ENCODE results near the gene S100B. TPM values are rescaled to one million over a fixed set of nuclear protein-coding genes. Genes with fewer than 3 reads are reported as not detected.
"Not testable (repeated sequence)": the region's sequence is repeated elsewhere in the genome, so short reads cannot be mapped to it uniquely, and the experiment has no call there.

S100B gene
- total and polyA plus RNA-seq, 5 donors from 2014 or later: 0.54 TPM; not detected in 4

DNA sequence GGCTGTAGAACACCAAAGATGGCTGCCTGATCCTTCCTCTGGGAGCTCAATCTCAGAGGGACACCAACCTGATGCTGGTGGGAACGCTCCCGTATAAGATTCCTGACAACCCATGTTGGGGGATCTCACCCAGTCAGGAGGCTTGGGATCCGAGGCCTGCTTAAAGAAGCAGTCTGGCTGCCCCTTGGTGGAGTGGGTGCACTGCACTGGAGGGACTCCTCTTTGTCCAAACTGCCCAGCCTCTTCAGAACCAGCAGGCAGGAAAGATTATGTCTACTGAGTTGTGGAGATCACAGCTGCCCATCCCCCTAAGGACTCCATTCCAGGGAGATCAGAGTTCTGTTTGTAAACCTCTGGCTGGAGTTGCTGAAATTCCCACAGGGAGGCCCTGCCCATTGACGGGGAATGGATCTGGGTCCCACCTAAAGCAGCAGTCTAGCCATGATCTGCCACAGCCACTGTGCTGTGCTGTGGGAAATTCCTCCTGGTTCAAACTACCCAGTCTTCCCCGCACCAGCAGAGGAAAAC, 23.0 kb downstream of the S100B start:
- H3K4me3 Mint-ChIP-seq: no peak overlapping the region
- ATAC-seq (ENCODE audit: low read depth in 2 of 2) (no peak), DNase-seq (no peak)
- Histone ChIP-seq H3K4me1 (ENCODE audit: control insufficient read depth, insufficient read depth, low read length, poor library complexity, severe bottlenecking) (no peaks in the 10 kb centered on the region), H3K4me3 (ENCODE audit: low read depth, low read length) (no peak overlapping the region), H3K27ac (ENCODE audit: insufficient read depth, low read length, poor library complexity, severe bottlenecking) (no peak overlapping the region), H3K9me3 (ENCODE audit: control insufficient read depth in 2 of 2, low read length in 2 of 2) (peaks cover 26 to 29% of the 10 kb centered on the region in 2 experiments), H3K27me3 (ENCODE audit: control insufficient read depth, insufficient read depth, low read length) (no peaks in the 10 kb centered on the region), H3K36me3 (ENCODE audit: control insufficient read depth, insufficient read depth, low read length) (peaks cover 5% of the 10 kb centered on the region)
- H3K9me3 Mint-ChIP-seq: peaks cover 0 to 66% (median 26%) of the 10 kb centered on the region in 7 donors
- peaks cover 7% of the 10 kb centered on the region for H3K27me3 Mint-ChIP-seq
- H3K36me3 Mint-ChIP-seq: peaks cover 48% of the 10 kb centered on the region
- peaks cover 0 to 5% (median 0%) of the 10 kb centered on the region in 4 donors for H3K4me1 Mint-ChIP-seq
- H3K27ac Mint-ChIP-seq: no peak overlapping the region

DNA sequence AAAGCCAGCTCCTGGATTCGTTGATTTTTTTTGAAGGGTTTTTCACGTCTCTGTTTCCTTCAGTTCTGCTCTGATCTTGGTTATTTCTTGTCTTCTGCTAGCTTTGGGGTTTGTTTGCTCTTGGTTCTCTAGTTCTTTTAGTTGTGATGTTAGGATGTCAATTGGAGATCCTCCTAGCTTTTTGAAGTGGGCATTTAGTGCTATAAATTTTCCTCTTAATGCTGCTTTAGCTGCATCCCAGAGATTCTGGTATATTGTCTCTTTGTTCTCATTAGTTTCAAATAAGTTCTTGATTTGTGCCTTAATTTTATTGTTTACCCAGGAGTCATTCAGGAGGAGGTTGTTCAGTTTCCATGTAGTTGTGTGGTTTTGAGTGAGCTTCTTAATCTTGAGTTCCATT, 25.5 kb downstream of the S100B start:
- H3K27me3 Mint-ChIP-seq; H3K4me3 Mint-ChIP-seq; DNase-seq; H3K4me1 ChIP-seq (ENCODE audit: control insufficient read depth, insufficient read depth, low read length, poor library complexity, severe bottlenecking); H3K4me3 ChIP-seq (ENCODE audit: low read depth, low read length); H3K36me3 ChIP-seq (ENCODE audit: control insufficient read depth, insufficient read depth, low read length); H3K27ac Mint-ChIP-seq; H3K27me3 ChIP-seq (ENCODE audit: control insufficient read depth, insufficient read depth, low read length); H3K27ac ChIP-seq (ENCODE audit: insufficient read depth, low read length, poor library complexity, severe bottlenecking); ATAC-seq (ENCODE audit: low read depth in 2 of 2): not testable (repeated sequence)
- Mint-ChIP-seq H3K36me3 (peaks cover 43% of the 10 kb centered on the region), H3K4me1 (peaks cover 3 to 13% (median 5%) of the 10 kb centered on the region in 4 donors), H3K9me3 (peaks cover 1 to 56% (median 23%) of the 10 kb centered on the region in 7 donors)
- H3K9me3 ChIP-seq (ENCODE audit: control insufficient read depth in 2 of 2, low read length in 2 of 2): peaks cover 20 to 21% of the 10 kb centered on the region in 2 experiments

DNA sequence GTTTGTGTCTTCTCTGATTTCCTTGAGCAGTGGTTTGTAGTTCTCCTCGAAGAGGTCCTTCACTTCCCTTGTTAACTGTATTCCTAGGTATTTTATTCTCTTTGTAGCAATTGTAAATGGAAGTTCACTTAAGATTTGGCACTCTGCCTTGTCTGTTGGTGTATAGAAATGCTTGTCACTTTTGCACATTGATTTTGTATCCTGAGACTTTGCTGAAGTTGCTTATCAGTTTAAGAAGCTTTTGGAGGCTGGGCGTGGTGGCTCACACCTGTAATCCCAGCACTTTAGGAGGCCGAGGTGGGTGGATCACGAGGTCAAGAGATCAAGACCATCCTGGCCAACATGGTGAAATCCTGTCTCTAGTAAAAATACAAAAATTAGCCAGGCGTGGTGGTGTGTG, 27.1 kb downstream of the S100B start:
- Mint-ChIP-seq H3K36me3 (peaks cover 48% of the 10 kb centered on the region), H3K9me3 (peaks cover 0 to 45% (median 18%) of the 10 kb centered on the region in 7 donors), H3K4me1 (peaks cover 4 to 14% (median 9%) of the 10 kb centered on the region in 4 donors)
- not testable (repeated sequence) for H3K27me3 ChIP-seq (ENCODE audit: control insufficient read depth, insufficient read depth, low read length); H3K36me3 ChIP-seq (ENCODE audit: control insufficient read depth, insufficient read depth, low read length); H3K27ac ChIP-seq (ENCODE audit: insufficient read depth, low read length, poor library complexity, severe bottlenecking); H3K4me3 ChIP-seq (ENCODE audit: low read depth, low read length); H3K27ac Mint-ChIP-seq; H3K4me1 ChIP-seq (ENCODE audit: control insufficient read depth, insufficient read depth, low read length, poor library complexity, severe bottlenecking); H3K4me3 Mint-ChIP-seq; ATAC-seq (ENCODE audit: low read depth in 2 of 2); DNase-seq; H3K27me3 Mint-ChIP-seq
- peaks cover 12 to 17% of the 10 kb centered on the region in 2 experiments for H3K9me3 ChIP-seq (ENCODE audit: control insufficient read depth in 2 of 2, low read length in 2 of 2)

DNA sequence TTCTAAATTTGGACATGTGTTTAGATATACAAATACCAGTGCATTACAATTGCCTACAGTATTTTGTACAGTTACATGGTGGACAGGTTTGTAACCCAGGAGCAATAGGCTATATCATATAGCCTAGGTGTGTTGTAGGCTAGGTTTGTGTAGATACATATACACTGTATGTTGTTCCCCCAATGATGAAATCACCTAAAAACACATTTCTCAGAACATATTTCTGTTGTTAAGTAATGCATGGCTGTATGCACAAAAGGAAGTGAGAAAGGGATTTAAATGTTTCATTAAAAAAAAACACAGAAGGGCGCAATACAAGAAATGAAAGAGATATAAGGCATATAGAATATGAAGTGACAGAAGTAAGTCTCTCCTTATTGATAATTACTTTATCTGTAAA, 32.0 kb downstream of the S100B start:
- H3K27me3 Mint-ChIP-seq: no peaks in the 10 kb centered on the region
- no peak for ATAC-seq (ENCODE audit: low read depth in 2 of 2)
- no peak for DNase-seq
- H3K9me3 Mint-ChIP-seq: peaks cover 0 to 12% (median 4%) of the 10 kb centered on the region in 7 donors
- peaks cover 9 to 14% (median 10%) of the 10 kb centered on the region in 4 donors for H3K4me1 Mint-ChIP-seq
- peaks cover 36% of the 10 kb centered on the region for H3K36me3 ChIP-seq (ENCODE audit: control insufficient read depth, insufficient read depth, low read length)
- no peaks in the 10 kb centered on the region for H3K4me1 ChIP-seq (ENCODE audit: control insufficient read depth, insufficient read depth, low read length, poor library complexity, severe bottlenecking)
- peaks cover 0 to 9% of the 10 kb centered on the region in 2 experiments for H3K9me3 ChIP-seq (ENCODE audit: control insufficient read depth in 2 of 2, low read length in 2 of 2)
- H3K36me3 Mint-ChIP-seq: peaks cover 53% of the 10 kb centered on the region
- no peaks in the 10 kb centered on the region for H3K27me3 ChIP-seq (ENCODE audit: control insufficient read depth, insufficient read depth, low read length)
- H3K4me3 ChIP-seq (ENCODE audit: low read depth, low read length): no peak overlapping the region
- no peak overlapping the region for H3K27ac ChIP-seq (ENCODE audit: insufficient read depth, low read length, poor library complexity, severe bottlenecking)
- H3K27ac Mint-ChIP-seq: no peak overlapping the region
- H3K4me3 Mint-ChIP-seq: no peak overlapping the region

DNA sequence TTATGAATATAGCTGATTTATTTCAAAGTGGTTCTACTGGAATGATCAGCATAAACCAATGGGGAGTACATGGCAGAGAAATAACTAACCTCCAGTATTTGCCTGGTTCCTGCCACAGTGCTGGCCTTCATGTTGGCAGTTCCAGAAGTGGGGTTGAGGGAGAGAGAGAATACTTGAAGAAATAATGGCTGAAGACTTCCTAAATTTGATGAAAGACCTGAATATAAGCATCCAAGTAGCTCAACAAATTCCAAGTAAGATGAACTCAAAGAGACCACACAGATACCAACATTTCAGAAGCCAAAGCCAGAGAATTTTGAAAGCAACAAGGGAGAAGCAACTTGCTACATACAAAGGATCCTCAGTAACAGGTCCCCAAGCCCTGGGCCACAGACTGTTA, 34.3 kb downstream of the S100B start:
- Histone ChIP-seq H3K9me3 (ENCODE audit: control insufficient read depth in 2 of 2, low read length in 2 of 2) (peaks cover 0 to 9% of the 10 kb centered on the region in 2 experiments), H3K27me3 (ENCODE audit: control insufficient read depth, insufficient read depth, low read length) (no peaks in the 10 kb centered on the region), H3K4me1 (ENCODE audit: control insufficient read depth, insufficient read depth, low read length, poor library complexity, severe bottlenecking) (no peaks in the 10 kb centered on the region), H3K36me3 (ENCODE audit: control insufficient read depth, insufficient read depth, low read length) (peaks cover 58% of the 10 kb centered on the region), H3K27ac (ENCODE audit: insufficient read depth, low read length, poor library complexity, severe bottlenecking) (no peak overlapping the region), H3K4me3 (ENCODE audit: low read depth, low read length) (no peak overlapping the region)
- Mint-ChIP-seq H3K27me3 (no peaks in the 10 kb centered on the region), H3K4me3 (no peak overlapping the region), H3K9me3 (peaks cover 0 to 12% (median 2%) of the 10 kb centered on the region in 7 donors), H3K4me1 (peaks cover 6 to 14% (median 10%) of the 10 kb centered on the region in 4 donors), H3K27ac (peak overlapping the region; percentile 13 to 74 (median 28)), H3K36me3 (peaks cover 60% of the 10 kb centered on the region)
- DNase-seq (no peak), ATAC-seq (ENCODE audit: low read depth in 2 of 2) (no peak)

DNA sequence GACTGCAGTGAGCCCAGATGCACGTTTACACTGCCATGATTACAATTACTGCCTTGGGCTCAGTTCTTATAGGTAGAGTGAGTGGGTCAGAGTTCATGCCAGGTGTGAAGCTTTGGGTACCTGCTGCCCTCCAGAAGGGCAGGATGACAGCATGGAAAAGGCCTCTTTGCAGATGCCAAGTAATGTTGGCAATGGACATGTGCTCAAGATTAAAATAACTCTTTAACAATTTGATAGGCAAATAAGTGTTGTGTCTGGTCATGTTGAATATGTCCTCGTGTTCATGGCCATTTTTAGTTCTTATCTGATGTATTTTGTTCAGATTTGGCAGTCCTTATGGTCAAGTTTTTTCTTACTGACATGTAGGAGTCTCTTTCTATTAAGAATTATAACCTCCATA, 34.8 kb downstream of the S100B start:
- peaks cover 63% of the 10 kb centered on the region for H3K36me3 ChIP-seq (ENCODE audit: control insufficient read depth, insufficient read depth, low read length)
- no peak for ATAC-seq (ENCODE audit: low read depth in 2 of 2)
- Mint-ChIP-seq H3K27ac (peak overlapping the region; percentile 28 to 74 (median 31)), H3K4me1 (peaks cover 1 to 10% (median 8%) of the 10 kb centered on the region in 4 donors), H3K4me3 (no peak overlapping the region), H3K9me3 (peaks cover 0 to 12% (median 2%) of the 10 kb centered on the region in 7 donors), H3K27me3 (no peaks in the 10 kb centered on the region), H3K36me3 (peaks cover 65% of the 10 kb centered on the region)
- no peaks in the 10 kb centered on the region for H3K4me1 ChIP-seq (ENCODE audit: control insufficient read depth, insufficient read depth, low read length, poor library complexity, severe bottlenecking)
- no peak overlapping the region for H3K4me3 ChIP-seq (ENCODE audit: low read depth, low read length)
- no peak for DNase-seq
- peaks cover 0 to 9% of the 10 kb centered on the region in 2 experiments for H3K9me3 ChIP-seq (ENCODE audit: control insufficient read depth in 2 of 2, low read length in 2 of 2)
- H3K27ac ChIP-seq (ENCODE audit: insufficient read depth, low read length, poor library complexity, severe bottlenecking): no peak overlapping the region
- H3K27me3 ChIP-seq (ENCODE audit: control insufficient read depth, insufficient read depth, low read length): no peaks in the 10 kb centered on the region

DNA sequence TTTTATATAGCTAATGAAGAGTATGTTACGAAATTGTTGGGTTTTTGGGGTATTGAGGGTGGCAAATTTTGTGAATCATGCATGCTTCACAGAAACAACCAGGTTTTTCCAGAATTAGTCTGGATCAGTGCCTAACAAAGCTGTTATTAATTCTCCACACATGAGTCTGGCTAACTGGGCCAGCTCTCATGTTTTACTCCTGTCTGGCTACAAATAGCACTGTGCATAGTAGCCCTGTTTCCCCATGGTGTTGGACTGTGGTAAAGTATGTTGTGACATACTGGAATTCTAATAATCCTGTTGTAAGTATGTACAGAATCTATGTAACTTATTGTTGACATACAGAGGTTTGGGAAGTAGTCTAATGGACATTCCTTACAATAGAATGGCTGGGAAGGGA, 35.8 kb downstream of the S100B start:
- no peaks in the 10 kb centered on the region for H3K4me1 ChIP-seq (ENCODE audit: control insufficient read depth, insufficient read depth, low read length, poor library complexity, severe bottlenecking)
- no peak overlapping the region for H3K27ac ChIP-seq (ENCODE audit: insufficient read depth, low read length, poor library complexity, severe bottlenecking)
- peaks cover 74% of the 10 kb centered on the region for H3K36me3 ChIP-seq (ENCODE audit: control insufficient read depth, insufficient read depth, low read length)
- peaks cover 0 to 9% of the 10 kb centered on the region in 2 experiments for H3K9me3 ChIP-seq (ENCODE audit: control insufficient read depth in 2 of 2, low read length in 2 of 2)
- Mint-ChIP-seq H3K9me3 (peaks cover 0 to 12% (median 2%) of the 10 kb centered on the region in 7 donors), H3K36me3 (peaks cover 71% of the 10 kb centered on the region), H3K4me3 (no peak overlapping the region), H3K4me1 (peaks cover 0 to 7% (median 5%) of the 10 kb centered on the region in 4 donors), H3K27ac (no peak overlapping the region), H3K27me3 (no peaks in the 10 kb centered on the region)
- H3K27me3 ChIP-seq (ENCODE audit: control insufficient read depth, insufficient read depth, low read length): no peaks in the 10 kb centered on the region
- no peak for ATAC-seq (ENCODE audit: low read depth in 2 of 2)
- H3K4me3 ChIP-seq (ENCODE audit: low read depth, low read length): no peak overlapping the region
- DNase-seq: no peak

DNA sequence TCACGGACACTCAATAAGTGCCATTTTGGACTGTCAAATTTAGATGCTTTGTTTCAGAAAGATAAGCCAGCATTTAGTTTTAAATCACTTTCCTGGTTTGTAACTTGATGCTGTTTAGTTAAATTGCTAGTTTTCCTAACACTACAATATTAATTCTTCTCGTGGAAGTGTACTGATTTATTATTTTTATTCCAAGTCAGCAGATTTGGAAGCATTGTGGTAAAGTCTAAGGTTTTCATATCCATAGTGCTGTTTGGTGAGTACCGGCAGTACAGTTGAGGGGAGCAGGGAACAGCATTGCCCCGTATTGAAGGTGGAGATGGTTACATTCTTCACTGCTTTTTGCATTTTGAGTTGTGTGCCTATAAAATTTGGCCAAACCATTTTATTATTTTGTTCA, 36.3 kb downstream of the S100B start:
- peaks cover 0 to 5% (median 2%) of the 10 kb centered on the region in 4 donors for H3K4me1 Mint-ChIP-seq
- no peak overlapping the region for H3K27ac ChIP-seq (ENCODE audit: insufficient read depth, low read length, poor library complexity, severe bottlenecking)
- no peaks in the 10 kb centered on the region for H3K27me3 ChIP-seq (ENCODE audit: control insufficient read depth, insufficient read depth, low read length)
- H3K4me1 ChIP-seq (ENCODE audit: control insufficient read depth, insufficient read depth, low read length, poor library complexity, severe bottlenecking): no peaks in the 10 kb centered on the region
- no peak for ATAC-seq (ENCODE audit: low read depth in 2 of 2)
- H3K36me3 ChIP-seq (ENCODE audit: control insufficient read depth, insufficient read depth, low read length): peaks cover 79% of the 10 kb centered on the region
- DNase-seq: no peak
- H3K9me3 Mint-ChIP-seq: peaks cover 0 to 8% (median 2%) of the 10 kb centered on the region in 7 donors
- no peak overlapping the region for H3K4me3 ChIP-seq (ENCODE audit: low read depth, low read length)
- peak overlapping the region in 1 of 3 donors; percentile 46 for H3K27ac Mint-ChIP-seq
- H3K9me3 ChIP-seq (ENCODE audit: control insufficient read depth in 2 of 2, low read length in 2 of 2): peaks cover 0 to 9% of the 10 kb centered on the region in 2 experiments
- H3K4me3 Mint-ChIP-seq: no peak overlapping the region
- H3K27me3 Mint-ChIP-seq: no peaks in the 10 kb centered on the region
- H3K36me3 Mint-ChIP-seq: peaks cover 71% of the 10 kb centered on the region

Data from CD4-positive, CD25-positive, alpha-beta regulatory T cell (primary cell).